HG02623 (cell line): ENCODE measurements around the gene PLAC8L1.

Source experiments
- ATAC-seq: cut with Tn5 transposase; IDR thresholded peaks from one replicate; pipeline ENCODE4 v1.9.1; 2021; ENCODE audit warnings: moderate library complexity; ENCODE audit not compliant: unreplicated experiment

The PLAC8L1 gene

DNA sequence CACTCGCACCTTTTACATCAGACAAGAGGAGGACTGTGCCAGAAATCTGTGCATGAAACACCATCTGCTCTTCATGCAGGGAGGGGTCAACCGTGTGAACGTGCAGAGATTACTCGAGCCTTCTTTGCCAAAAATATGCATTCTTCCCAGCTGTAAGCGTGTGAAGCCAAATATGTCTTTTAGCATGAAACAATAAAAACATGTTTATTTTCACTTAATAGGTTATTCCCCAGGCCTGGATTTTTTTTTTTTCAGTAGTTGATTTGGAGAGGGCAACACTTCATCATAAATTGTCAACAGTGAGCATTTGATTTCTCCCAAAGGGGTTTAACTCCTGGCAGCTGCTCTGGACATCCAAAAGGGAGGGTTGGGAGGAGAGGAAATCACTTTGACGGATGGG, 23.8 kb downstream of the PLAC8L1 start:
- ATAC-seq, result no peak

DNA sequence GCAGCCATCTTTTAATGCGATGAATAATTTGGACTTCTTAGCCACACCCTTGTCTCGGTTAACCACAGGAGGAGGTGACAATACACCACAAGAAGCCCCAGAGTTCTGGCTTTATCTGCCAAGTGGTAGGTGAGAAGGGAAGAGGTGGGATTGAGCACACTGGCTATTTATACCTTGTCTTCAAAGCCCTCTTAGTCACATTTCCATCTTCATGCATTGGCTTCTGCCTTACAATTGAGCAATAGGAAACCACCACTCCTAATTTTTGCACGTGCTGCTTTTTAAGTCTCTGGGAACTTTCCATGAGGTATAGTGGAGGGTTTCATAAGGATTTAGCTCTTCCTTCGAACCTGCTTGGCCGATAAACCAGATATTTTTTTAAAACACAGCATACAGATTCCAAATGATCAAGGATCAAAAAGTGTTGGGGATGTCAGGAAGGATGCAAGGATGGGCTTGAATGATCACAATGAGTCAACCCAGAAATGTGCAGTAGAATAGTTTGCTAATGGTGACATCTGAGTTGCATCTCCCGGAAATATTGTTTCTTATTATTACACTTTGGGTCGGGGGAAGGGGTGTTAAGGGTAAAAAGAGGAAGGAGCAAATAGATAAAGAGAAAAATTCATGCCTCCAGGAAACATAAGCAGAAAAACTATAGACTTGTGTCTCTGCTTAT, 25.5 kb downstream of the PLAC8L1 start:
- no peak for ATAC-seq

DNA sequence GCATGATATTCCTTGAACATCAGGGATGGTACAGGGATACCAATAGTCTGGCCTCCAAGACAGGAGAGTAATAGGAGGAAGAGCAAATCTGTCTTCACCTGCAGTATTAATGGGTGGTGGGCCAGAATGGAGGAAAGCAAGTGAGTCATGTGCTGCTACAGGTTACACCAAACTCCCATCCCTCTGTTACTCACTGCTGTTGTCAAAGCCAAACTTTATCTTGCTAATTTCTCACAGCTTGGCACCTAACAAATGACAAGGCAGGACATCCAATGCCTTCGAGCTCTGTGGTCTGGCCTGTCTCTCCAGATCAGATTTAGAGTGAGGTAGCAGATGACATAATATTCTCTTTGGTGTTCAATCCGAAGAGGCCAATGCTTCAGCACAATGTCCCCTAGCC, 26.8 kb downstream of the PLAC8L1 start:
- no peak for ATAC-seq

DNA sequence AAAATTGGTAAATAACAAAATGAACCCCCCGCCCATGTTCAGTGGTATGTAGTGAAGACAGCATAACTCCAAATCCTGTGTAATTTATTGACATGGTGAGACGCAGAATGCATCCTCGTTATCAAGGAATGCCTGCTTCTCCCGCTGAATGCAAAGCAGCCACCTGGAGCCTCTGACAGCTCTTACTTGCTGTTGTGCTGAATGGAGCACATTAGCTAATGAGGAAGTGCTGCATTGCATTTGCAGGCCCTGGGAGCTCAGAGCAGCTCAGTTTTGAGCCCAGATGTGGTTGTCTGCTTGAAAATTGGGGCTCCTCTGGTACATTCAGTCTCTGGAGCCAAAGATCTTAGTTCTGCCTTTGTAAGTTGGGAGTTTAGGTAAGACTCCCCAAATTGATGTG, 28.9 kb downstream of the PLAC8L1 start:
- no peak for ATAC-seq

DNA sequence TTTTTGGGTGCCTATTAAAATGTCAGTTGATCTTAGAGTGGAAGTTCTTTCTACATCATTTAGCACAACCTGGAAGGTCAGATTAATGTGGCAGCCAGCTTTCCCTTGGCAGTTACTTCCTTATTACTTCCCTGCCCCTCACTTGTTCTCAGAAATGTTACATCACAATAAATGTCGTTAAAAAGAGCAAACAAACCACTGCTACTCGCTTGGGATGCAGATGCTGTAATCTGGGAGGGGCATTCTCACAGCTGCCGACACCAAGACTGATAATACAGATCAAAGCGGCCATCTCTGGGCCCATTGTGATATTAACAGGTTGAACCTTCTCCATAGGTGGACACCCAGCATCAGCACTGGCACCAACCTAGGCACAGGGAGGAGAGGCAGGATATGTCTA, 29.3 kb downstream of the PLAC8L1 start:
- ATAC-seq, result no peak

DNA sequence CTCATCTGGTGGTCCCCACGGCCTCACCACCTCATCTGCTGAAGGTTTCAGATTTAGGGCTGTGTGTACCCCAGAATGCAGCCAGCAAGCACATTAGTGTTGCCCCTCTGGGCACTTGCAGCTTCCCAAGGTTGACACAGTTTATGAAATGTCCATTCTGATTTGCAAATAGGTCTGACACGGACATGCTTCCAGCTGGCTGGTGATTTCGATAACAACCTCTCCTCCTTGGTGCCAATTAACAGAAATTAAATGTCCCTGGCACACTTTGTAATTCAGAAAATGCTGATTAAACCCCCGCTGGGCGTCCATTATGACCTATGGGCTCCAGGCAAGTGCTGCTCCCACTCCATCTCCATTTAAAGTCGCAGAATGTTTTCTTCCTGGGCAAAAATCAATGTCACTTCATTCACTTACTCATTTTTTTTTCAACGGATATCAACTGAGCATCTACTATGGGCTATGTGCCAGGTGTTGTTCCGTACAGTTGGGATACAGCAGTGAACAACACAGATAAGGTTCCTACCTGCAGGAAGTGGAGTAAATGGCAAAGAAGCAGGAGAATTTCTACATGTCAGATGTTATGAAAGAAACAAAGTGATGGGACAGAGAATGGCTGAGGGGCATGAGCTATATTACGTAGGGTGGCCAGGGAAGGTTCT, 32.0 kb downstream of the PLAC8L1 start:
- ATAC-seq, result no peak

DNA sequence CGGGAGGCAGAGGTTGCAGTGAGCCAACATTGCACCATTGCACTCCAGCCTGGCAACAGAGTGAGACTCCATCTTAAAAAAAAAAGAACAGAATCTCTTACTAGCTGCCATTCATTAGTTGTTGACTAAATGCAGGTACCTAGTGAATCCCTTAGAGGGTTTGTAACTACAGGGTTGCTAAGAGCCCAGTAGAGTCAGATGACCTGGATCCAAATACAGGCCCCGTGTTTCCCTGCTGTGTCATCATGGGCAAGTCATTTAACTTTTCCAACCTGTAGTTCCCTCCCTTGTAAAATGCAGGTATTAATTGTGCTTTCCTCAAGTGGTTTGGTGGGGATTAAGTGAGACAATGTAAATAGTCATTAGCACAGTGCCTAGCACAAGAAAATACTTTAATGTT, 32.8 kb downstream of the PLAC8L1 start:
- ATAC-seq, result no peak

DNA sequence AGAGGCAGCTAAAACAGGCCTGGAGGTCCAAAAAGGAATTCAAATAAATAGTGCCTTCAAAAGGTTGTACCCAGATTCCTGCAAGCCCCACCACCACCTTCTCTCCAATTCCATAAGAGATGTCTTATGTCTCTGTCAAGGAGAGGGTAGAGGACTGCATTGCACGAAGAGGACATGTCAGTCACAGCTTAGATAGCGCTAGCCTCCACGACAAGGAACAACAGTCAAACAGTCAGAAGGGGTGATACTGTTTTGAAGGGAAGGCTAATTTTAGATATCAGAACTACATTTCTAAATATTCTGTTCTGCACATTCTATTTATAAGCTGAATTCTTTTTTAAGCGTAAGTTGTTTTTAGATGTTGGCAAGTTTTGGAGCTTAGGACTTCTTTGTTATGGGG, 34.2 kb downstream of the PLAC8L1 start:
- no peak for ATAC-seq

DNA sequence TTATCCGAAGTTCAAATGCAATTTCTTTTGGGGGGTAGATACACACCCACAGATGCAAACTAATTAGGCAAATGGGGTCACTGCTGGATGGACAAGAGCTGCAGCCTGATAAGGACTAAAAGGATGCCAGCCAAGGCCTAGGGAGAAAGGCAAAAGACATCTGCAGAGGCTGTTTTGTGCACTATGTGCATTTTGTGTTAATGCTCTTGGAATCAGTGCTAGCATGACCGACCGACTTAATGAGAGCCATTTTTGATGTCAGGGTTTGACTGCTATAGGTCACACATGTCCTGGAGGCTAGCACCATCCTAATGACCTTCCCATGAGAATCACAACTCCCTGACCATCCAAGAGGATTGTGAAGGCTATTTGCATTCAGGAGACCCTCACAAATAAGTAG, 34.6 kb downstream of the PLAC8L1 start:
- ATAC-seq, result no peak

DNA sequence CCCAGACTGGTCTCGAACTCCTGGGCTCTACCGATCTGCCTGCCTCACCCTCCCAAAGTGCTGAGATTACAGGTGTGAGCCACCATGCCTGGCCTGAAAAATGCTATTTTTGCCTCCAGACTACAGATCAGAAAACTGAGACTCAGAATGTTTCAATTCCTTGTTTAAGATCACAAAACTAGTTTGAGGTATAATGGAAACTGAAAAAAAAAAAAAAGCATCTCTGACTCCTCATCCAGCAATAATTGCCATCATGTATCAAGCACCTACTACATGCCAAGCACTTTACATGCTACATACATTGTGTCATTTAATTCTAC, 35.6 kb downstream of the PLAC8L1 start:
- ATAC-seq, result peak; percentile 39

DNA sequence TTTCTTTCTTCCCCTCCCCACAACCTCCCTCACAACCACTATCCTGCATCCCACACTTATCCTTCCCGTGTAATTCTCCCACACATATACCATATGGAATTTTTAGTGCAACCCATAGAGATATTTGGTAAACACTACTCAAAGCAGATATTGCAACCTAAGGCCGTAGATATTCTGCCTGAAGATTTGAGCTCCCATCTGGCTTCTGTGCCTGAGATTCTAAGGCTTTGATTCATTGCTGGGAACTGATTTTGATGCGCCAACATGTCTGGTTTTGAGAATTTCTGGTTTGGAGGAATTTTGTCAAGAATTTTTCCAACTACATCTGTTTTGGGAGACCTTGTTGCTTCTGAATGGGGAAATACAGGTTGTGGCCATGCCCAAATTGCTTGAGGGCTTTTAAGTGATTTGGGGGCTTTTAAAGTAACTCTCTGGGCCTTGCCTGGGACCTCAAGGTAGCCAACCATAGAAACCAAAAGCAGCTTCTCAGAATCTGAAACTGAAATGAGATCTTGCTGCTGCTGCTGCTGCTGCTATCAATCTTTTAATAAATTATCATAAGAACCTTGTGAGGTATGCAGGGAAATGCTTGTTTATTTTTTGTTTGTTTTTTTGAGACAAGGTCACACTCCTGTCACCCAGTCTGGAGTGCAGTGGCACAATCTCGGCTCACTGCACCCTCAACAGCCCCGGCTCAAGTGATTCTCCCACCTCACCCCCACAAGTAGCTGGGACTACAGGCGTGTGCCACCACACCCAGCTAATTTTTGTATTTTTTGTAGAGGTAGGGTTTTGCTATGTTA, 36.2 kb downstream of the PLAC8L1 start:
- peak; percentile 50 for ATAC-seq

DNA sequence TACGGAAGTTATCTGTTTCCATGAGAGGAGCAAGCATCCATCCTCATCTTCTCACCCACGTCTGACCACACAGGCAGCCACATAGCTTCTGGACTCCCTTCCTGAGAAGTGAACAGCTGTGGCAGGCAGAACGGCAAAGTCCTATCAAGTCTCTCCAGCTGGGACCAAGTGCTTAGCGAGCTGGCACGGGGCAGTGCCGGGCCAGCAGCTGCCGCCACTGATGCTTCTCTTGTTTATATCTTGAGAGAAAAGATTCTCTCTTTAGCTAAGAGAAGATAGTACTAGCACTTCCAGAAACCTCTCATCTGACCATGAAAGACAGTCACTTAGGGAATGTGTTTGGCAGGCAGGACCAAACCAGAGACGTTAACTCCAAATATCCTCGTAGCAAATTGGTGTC, 37.2 kb downstream of the PLAC8L1 start:
- no peak for ATAC-seq

DNA sequence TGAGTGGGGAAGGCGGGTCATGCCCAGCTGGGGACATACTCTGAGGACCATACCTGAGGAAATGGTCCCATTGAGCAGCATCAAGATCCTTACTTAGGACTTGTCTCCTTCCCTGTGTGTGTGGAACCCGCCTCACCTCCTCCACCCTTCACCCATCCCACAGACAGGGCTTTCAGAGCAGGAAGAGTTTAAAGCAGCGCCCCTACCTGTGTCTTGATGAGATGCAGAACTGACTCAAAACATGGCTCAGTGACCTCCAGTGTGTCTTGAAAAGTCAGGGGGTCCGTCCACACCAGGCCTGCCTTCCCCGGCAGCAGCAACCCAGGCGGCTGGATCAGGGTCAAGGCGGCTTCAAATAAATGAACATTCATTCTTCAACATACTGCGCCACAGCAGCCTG, 38.4 kb downstream of the PLAC8L1 start:
- ATAC-seq, result no peak

DNA sequence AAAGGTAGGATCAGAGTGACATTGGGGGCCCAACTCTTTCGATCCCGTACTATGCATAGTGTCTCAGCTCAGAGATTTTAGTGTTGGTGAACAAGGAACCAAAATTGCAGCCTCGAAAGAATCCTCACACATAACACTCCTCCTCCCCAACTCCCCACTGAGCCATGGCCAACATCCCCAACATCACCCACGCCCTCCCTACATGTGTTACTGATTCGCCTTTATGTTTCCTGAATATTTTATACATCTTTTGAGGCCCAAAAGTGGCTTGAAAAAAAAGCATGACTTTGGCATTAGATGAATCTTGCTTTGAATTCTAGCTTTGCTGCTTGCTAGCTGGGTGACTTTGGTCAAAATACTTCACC, 45.2 kb downstream of the PLAC8L1 start:
- no peak for ATAC-seq

DNA sequence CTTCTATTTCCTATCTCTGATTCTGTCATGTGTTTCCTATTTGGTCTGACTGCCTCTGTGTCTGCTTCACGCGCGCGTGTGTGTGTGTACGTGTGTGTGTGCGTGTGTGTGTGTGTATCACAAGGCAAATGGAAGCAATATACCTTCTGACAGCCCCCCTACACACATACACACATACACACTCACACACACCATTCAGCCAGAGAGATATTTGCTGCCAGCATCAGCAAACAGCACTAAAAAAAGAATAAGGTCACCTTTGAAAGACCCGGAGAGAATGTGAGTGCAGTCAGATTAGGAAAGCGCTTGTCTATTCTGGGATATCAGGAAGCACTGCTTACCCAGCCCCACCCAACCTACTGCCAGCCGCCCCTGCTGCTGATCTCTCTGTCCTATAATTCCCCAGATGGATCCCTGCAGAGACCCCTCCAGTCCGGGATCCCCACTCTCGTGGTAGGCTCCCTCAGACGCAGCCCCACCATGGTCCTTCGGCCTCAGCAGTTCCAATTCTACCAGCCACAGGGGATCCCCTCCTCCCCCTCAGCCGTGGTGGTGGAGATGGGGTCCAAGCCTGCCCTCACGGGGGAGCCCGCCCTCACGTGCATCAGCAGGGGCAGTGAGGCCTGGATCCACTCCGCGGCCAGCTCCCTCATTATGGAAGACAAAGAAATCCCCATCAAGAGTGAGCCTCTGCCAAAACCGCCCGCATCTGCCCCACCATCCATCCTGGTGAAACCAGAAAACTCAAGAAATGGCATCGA, 45.7 kb downstream of the PLAC8L1 start:
- no peak for ATAC-seq

DNA sequence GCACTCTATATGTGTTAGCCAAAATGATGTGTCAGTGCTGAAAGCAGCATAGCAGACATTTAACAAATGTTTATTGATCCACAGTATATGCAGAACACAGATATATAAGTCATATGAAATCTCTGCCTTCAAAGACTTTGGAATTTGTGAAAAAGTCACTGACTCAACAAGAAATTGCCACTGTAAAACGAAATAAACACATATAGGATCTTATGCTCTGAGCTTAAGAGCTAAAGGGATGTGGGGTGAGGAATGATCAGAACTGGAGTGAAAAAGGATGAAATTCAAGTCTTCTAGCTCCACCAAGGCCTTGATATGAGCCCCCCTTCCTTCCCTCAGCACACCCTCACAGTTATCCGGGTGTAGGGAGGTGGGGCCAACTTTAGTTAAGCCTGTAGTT, 49.9 kb downstream of the PLAC8L1 start:
- no peak for ATAC-seq

DNA sequence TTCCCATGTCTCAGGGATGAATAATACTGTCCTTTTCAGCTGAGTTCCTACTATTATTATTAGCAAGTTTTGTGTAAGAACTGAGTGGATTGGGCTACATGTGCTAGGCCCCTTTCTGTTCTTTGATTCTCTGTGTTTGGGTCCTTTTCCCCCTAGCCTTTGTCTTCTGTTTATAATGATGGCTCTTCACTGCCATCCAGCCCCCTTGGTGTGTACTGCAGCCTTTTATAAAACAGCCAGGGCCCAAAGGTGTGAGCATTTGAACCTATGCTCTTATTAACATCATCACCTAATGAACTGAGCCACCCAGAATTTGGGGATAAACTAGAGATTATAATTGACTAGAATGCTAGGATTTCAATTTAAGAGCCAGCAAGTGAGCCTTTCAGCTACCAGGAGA, 52.6 kb downstream of the PLAC8L1 start:
- ATAC-seq, result no peak

DNA sequence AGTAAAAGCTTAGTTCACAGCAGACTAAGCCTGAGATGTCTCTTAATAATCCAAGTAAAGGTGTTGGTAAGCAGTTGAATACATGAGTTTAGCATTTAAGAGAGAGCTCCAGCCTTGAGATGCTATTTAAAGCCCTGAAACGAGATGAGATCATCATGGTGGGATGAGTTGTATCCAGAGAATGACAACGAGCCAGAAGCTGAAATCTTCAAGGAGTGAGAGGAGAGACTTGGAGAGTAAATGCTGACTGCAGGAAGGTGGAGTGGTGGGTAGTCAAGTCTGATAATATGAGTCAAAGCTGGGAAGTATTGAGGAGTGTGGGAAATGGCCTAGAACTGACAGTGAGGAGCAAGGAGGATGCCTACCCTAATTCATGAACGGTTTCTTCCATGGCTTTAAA, 53.7 kb downstream of the PLAC8L1 start:
- no peak for ATAC-seq

DNA sequence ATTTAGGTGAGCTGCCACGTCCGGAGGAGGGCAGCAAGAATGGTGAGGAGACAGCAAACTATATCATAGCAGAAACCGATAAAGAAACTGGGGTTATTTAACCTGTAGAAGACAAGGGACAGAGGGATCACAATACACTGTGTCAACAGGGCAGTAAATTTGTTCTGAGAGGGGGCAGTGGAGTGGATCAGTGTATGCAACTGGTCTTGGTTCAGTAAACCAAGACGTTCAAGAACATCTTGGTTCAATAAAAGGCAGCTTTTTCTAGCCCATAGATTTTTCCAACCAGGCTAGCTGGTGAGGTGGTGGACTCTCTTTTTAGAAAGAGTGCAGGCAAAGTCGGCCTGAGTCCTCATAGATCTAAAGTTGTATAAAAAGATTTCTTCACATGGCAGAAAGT, 55.3 kb downstream of the PLAC8L1 start:
- ATAC-seq, result no peak

DNA sequence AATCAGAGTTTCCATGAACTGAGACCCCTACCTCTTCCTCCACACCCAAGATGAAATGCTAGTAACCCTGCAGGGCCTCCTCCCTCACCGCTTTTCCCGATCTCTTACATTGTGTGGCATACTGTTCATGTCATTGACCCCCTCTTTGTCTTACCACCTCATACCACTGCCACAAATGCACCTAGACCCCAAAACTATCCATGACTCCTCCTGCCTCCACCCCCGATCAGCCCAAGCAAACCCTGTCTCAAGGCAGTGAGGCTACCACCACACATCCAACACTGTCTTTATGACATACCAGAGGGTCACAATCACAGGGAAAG, 55.7 kb downstream of the PLAC8L1 start:
- ATAC-seq, result no peak

DNA sequence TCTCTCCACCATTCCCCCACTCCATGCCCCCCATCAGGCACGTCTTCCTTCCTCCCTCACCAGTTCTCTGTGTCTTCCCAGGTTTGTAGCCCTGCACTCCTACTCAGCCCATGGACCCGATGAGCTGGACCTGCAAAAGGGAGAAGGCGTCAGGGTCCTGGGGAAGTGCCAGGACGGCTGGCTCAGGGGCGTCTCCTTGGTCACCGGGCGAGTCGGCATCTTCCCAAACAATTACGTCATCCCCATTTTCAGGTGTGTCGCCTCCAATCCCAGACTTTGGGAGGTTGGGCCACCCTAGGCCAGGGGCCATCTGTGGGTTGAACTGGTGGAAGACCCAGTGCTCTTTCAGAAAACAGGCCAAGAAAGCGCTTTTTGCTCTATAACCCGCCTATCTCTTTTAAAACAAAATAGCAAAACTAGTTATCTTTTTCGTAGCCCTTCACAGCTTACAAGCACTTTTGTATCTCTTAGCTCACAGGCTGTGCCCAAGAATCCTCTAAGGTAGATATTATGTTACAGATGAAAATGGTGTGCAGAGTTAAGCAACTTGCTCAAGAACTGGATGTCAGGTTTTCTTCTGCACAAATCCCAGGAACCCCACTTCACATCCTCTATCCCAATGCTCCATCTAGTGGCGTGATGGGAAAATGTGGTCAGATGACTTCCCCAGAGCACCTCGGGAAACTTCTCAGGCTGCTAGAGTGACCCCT, 56.2 kb downstream of the PLAC8L1 start:
- ATAC-seq, result no peak
